BE2C (cell line): Measurements from ENCODE around the gene PIF1.

Source experiments
- DNase-seq: peaks from one replicate; pipeline ENCODE4 v3.0.0-alpha.2; 2020
- H3K27me3 ChIP-seq: fragments of 250-450 bp; sonication (Bioruptor Pico); 2 replicates; pipeline ENCODE4 v1.5.1; 2020; ENCODE audit warnings: mild to moderate bottlenecking
- H3K36me3 ChIP-seq: fragments of 250-450 bp; sonication (Bioruptor Pico); 2 replicates; pipeline ENCODE4 v1.5.1; 2020; ENCODE audit warnings: mild to moderate bottlenecking
- H3K4me1 ChIP-seq: fragments of 250-450 bp; sonication (Bioruptor Pico); 2 replicates; pipeline ENCODE4 v1.5.1; 2020
- H3K4me3 ChIP-seq: 2 replicates; pipeline ENCODE4 v1.5.1; 2011; ENCODE audit warnings: low read depth, low read length
- H3K9me3 ChIP-seq: fragments of 250-450 bp; sonication (Bioruptor Pico); 2 replicates; pipeline ENCODE4 v1.5.1; 2020
- TF ChIP-seq, protein P1 (sequence below): IDR thresholded peaks from 2 replicates; pipeline ENCODE4 v1.5.1; 2012; ENCODE audit warnings: mild to moderate bottlenecking, low read depth, low read length

The PIF1 gene

DNA sequence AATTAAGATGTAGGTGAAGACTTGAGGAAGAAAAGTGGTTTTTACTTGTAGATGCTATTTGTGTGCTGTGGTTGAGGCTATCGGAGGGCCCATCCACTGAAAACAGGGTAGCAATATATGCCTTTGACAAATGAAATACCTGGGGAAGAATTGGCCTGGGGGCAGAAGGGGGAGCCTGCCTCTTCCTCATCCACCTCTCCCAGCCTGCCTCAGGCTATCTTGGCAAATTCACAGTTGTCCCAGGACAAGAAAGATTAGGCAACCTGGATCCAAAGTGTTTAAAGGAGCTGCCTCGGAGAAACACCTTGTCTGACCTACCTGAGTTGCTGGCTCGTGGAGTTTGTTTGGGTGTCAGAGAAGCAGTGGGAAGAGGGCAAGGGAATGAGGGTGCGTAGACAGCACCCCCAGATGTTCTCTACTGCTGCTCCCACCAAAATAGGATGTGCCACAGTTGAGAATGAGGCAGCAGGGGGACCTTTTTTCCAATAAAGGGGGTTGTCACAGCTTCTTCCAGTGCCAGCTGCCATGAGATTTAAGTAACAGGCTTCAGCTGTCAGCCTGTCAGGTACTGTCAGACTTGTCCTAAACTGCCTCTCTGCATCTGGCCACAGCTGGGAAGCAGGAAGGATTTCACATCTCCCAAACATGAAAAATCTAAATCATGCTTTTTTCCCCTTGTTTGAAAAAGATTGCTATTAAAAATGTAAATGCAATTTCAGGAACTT lies 25.5 kb upstream of the PIF1 start:
- Histone ChIP-seq H3K36me3 (peaks cover 3% of the 10 kb centered on the region; the same call in 1 of the 2 replicates), H3K4me3 (no peak overlapping the region), H3K9me3 (no peaks in the 10 kb centered on the region), H3K4me1 (peaks cover 2% of the 10 kb centered on the region), H3K27me3 (no peaks in the 10 kb centered on the region)
- no peak for DNase-seq
- TF ChIP-seq, protein P1, sequence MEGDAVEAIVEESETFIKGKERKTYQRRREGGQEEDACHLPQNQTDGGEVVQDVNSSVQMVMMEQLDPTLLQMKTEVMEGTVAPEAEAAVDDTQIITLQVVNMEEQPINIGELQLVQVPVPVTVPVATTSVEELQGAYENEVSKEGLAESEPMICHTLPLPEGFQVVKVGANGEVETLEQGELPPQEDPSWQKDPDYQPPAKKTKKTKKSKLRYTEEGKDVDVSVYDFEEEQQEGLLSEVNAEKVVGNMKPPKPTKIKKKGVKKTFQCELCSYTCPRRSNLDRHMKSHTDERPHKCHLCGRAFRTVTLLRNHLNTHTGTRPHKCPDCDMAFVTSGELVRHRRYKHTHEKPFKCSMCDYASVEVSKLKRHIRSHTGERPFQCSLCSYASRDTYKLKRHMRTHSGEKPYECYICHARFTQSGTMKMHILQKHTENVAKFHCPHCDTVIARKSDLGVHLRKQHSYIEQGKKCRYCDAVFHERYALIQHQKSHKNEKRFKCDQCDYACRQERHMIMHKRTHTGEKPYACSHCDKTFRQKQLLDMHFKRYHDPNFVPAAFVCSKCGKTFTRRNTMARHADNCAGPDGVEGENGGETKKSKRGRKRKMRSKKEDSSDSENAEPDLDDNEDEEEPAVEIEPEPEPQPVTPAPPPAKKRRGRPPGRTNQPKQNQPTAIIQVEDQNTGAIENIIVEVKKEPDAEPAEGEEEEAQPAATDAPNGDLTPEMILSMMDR: no peak

GRCh38 chr15:64847876-64848716 lies 22.6 kb upstream of the PIF1 start:
- Histone ChIP-seq H3K4me3 (no peak overlapping the region), H3K27me3 (no peaks in the 10 kb centered on the region), H3K36me3 (no peaks in the 10 kb centered on the region), H3K4me1 (peaks cover 12% of the 10 kb centered on the region), H3K9me3 (no peaks in the 10 kb centered on the region)
- TF ChIP-seq, protein P1: no peak
- DNase-seq: no peak

DNA sequence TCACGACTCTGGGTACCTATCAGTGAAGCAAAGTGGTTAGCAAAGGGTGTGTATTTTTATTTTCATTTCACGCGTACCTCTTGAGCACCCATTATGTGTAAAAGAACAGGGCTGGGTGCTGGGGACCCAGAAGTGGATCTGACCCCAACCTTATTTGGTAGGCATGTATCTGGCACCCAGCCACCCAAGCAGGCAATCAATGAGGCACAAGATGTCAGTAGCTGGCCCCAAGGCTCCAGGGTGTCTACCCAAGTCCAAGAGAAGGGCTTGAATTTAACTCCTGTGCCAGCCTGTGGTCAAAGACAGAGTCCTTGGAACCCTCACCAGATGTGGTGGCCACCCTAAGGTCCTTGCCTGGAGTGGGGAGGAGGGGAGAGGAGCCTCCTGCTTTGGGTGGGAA lies 22.0 kb upstream of the PIF1 start:
- H3K27me3 ChIP-seq: no peaks in the 10 kb centered on the region
- H3K4me1 ChIP-seq: peaks cover 12% of the 10 kb centered on the region
- no peaks in the 10 kb centered on the region for H3K36me3 ChIP-seq
- no peak overlapping the region for H3K4me3 ChIP-seq
- H3K9me3 ChIP-seq: no peaks in the 10 kb centered on the region
- DNase-seq: no peak
- TF ChIP-seq, protein P1: no peak

DNA sequence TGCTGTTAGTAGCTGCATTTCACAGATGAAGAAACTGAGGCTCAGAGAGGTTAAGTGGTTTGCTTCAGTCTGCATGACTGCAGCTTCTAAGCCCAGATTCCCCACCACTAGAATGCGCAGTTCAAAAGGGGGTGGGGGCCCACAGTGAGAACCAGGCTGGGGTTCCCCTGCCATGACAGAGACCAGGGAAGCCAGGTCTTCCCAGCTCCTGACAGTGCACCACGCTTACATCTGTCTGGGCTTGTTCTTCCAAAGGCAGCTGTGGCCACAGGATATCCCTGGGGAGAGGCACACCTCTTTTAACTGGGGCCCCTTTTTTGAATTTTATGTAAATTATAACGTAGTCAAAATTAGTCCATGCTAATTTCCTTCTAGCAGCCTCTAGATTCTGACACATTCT lies 21.6 kb upstream of the PIF1 start:
- TF ChIP-seq, protein P1: no peak
- Histone ChIP-seq H3K9me3 (no peaks in the 10 kb centered on the region), H3K4me3 (no peak overlapping the region), H3K36me3 (no peaks in the 10 kb centered on the region), H3K4me1 (peaks cover 12% of the 10 kb centered on the region), H3K27me3 (no peaks in the 10 kb centered on the region)
- no peak for DNase-seq

GRCh38 chr15:64845831-64846595 lies 20.6 kb upstream of the PIF1 start:
- no peaks in the 10 kb centered on the region for H3K27me3 ChIP-seq
- H3K4me1 ChIP-seq: peaks cover 12% of the 10 kb centered on the region
- no peaks in the 10 kb centered on the region for H3K36me3 ChIP-seq
- H3K9me3 ChIP-seq: no peaks in the 10 kb centered on the region
- no peak for DNase-seq
- H3K4me3 ChIP-seq: no peak overlapping the region
- TF ChIP-seq, protein P1: no peak
